Fibroblast of skin of scalp (primary cell): ENCODE measurements around the gene EPB41L5.

Experiments
- DNase-seq: peaks from one replicate; pipeline ENCODE4 v3.0.0-alpha.2; 2013

The EPB41L5 gene

GRCh38 chr2:120227111-120227991 lies 214.5 kb downstream of the EPB41L5 start:
- DNase-seq, result no peak

DNA sequence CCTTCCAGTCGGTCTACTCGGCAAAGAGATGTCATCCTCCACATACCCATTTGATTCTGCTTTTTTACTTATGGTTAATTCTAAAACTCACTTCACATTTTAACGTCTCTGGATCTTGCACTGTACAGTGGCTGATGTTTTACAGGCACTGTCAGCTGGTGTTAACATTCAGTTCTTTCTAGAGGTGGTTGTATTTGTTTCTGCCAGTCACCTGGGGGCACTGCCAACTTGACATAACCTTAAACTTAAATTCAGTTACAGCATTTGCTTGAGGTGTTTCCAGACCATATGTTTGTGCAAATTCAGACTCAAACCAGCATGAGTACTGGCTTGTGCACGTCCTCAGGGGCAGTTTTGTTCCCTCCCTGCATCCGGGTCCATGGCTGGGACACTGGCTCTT lies 215.6 kb downstream of the EPB41L5 start:
- no peak for DNase-seq
